ENCODE results near the gene PPP1CA.
"Not testable (repeated sequence)": the region's sequence is repeated elsewhere in the genome, so short reads cannot be mapped to it uniquely, and the experiment has no call there.

The PPP1CA gene

GRCh38 chr11:67435031-67435726 lies 33.5 kb upstream of the PPP1CA start:
- DNase-seq (ENCODE audit: low spot score) (no peak), FAIRE-seq (no peak)

GRCh38 chr11:67434395-67434881 lies 32.8 kb upstream of the PPP1CA start:
- DNase-seq (ENCODE audit: low spot score) = no peak
- no peak for FAIRE-seq

- FAIRE-seq = no peak
- no peak for DNase-seq (ENCODE audit: low spot score)
Measured at GRCh38 chr11:67433536-67434394, 32.1 kb upstream of the PPP1CA start.

- DNase-seq (ENCODE audit: low spot score) = no peak
- FAIRE-seq = no peak
Measured at GRCh38 chr11:67432655-67433349, 31.1 kb upstream of the PPP1CA start.

- FAIRE-seq = no peak
- DNase-seq (ENCODE audit: low spot score) = no peak
Measured at GRCh38 chr11:67431346-67432249, 29.9 kb upstream of the PPP1CA start.

GRCh38 chr11:67429722-67430121 lies 28.1 kb upstream of the PPP1CA start:
- FAIRE-seq (no peak), DNase-seq (ENCODE audit: low spot score) (no peak)

GRCh38 chr11:67429038-67429668 lies 27.5 kb upstream of the PPP1CA start:
- DNase-seq (ENCODE audit: low spot score) (no peak), FAIRE-seq (no peak)

GRCh38 chr11:67428052-67429001 lies 26.7 kb upstream of the PPP1CA start, which contains the start of gene RPS6KB2:
RPS6KB2 (plus strand) TSS chr11:67428494; CDS start chr11:67428546, 52 bp downstream.
- peak; percentile 98 for DNase-seq (ENCODE audit: low spot score)
- FAIRE-seq = peak; percentile 77

GRCh38 chr11:67427364-67427859 lies 25.8 kb upstream of the PPP1CA start:
- FAIRE-seq; DNase-seq (ENCODE audit: low spot score): not testable (repeated sequence)

GRCh38 chr11:67423891-67424613 lies 22.4 kb upstream of the PPP1CA start:
- no peak for FAIRE-seq
- no peak for DNase-seq (ENCODE audit: low spot score)

- DNase-seq (ENCODE audit: low spot score) (no peak), FAIRE-seq (no peak)
Measured at GRCh38 chr11:67423466-67423865, 21.8 kb upstream of the PPP1CA start.

GRCh38 chr11:67422891-67423290 lies 21.2 kb upstream of the PPP1CA start:
- no peak for FAIRE-seq
- DNase-seq (ENCODE audit: low spot score) = no peak

GRCh38 chr11:67421430-67422031 lies 19.9 kb upstream of the PPP1CA start:
- DNase-seq (ENCODE audit: low spot score) (no peak), FAIRE-seq (no peak)

GRCh38 chr11:67420646-67421429 lies 19.2 kb upstream of the PPP1CA start:
- DNase-seq (ENCODE audit: low spot score) (peak; percentile 98), FAIRE-seq (peak; percentile 81)

GRCh38 chr11:67420147-67420645 lies 18.5 kb upstream of the PPP1CA start:
- no peak for FAIRE-seq
- DNase-seq (ENCODE audit: low spot score) = no peak

GRCh38 chr11:67419325-67420049 lies 17.8 kb upstream of the PPP1CA start:
- FAIRE-seq = no peak
- DNase-seq (ENCODE audit: low spot score) = no peak
